Keratinocyte (primary cell): ENCODE measurements around the gene ABCA4.

ENCODE experiments used
- EZH2 ChIP-seq: IDR thresholded peaks from one replicate; pipeline ENCODE4 v1.6.1; 2012; ENCODE audit warnings: inconsistent platforms, mild to moderate bottlenecking, low read length, moderate library complexity
- TF ChIP-seq, protein P1 (sequence below), 3 experiments: IDR thresholded peaks in 1 of 3; conservative IDR thresholded peaks in 1 of 3; optimal IDR thresholded peaks in 1 of 3; 2 replicates in 2 of 3; 3 replicates in 1 of 3; pipeline versions ENCODE3 to v1.5.1; 2011; ENCODE audit warnings: low read length in 3 of 3, mild to moderate bottlenecking in 3 of 3, moderate library complexity in 2 of 3, control low read depth in 1 of 3, inconsistent platforms in 1 of 3; ENCODE audit not compliant: insufficient read depth in 2 of 3; ENCODE audit errors: extremely low read depth in 1 of 3

DNA sequence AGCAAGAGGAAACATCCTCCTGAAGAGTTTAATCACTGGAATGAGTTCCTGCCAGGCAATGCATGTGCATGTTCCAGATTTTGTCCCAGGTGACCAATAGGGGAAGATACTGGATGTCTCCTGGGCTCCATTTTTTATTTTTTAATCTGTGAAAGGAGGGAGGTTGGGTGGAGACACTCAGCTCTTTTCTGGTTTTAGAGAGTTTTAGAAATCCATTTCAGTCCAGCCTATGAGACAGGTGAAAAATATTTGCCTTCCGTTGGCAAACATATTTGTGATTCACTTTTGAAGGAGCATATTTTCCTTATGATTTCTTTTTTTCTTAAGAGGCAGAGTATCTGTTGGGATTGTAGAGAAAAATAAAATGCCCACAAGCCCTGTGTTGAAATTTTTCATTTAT is 70.7 kb downstream of the ABCA4 start:
- TF ChIP-seq, protein P1, sequence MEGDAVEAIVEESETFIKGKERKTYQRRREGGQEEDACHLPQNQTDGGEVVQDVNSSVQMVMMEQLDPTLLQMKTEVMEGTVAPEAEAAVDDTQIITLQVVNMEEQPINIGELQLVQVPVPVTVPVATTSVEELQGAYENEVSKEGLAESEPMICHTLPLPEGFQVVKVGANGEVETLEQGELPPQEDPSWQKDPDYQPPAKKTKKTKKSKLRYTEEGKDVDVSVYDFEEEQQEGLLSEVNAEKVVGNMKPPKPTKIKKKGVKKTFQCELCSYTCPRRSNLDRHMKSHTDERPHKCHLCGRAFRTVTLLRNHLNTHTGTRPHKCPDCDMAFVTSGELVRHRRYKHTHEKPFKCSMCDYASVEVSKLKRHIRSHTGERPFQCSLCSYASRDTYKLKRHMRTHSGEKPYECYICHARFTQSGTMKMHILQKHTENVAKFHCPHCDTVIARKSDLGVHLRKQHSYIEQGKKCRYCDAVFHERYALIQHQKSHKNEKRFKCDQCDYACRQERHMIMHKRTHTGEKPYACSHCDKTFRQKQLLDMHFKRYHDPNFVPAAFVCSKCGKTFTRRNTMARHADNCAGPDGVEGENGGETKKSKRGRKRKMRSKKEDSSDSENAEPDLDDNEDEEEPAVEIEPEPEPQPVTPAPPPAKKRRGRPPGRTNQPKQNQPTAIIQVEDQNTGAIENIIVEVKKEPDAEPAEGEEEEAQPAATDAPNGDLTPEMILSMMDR (optimal IDR thresholded peaks at IDR 0.05 in 1 of 3, IDR thresholded peaks at IDR 0.05 in 1 of 3, conservative IDR thresholded peaks at IDR 0.05 in 1 of 3; ENCODE audit: extremely low read depth in 1 of 3, insufficient read depth in 2 of 3, low read length in 3 of 3) = no peak
- TF ChIP-seq EZH2 = no peak
